ENCODE measurements around the gene PRDM13.
A peak's percentile ranks its signal among the peaks of the same experiment; 100 is the strongest.

DNA sequence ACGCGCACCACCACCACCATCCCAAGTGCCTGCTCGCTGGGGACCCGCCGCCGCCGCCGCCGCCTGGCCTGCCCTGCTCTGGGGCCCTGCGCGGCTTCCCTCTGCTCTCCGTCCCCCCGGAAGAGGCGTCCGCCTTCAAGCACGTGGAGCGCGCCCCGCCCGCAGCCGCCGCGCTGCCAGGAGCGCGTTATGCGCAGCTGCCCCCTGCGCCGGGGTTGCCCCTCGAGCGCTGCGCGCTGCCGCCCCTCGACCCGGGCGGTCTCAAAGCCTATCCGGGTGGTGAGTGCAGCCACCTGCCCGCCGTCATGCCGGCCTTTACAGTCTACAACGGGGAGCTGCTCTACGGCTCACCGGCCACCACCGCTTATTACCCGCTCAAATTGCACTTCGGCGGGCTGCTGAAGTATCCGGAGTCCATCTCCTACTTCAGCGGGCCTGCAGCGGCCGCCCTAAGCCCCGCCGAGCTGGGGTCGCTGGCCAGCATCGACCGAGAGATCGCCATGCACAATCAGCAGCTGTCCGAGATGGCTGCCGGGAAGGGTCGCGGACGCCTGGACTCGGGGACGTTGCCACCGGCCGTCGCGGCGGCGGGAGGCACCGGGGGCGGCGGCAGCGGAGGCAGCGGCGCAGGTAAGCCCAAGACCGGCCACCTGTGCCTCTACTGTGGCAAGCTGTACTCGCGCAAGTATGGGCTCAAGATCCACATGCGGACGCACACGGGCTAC lies 7.2 kb downstream of the PRDM13 start:
- TF ChIP-seq, protein P1, sequence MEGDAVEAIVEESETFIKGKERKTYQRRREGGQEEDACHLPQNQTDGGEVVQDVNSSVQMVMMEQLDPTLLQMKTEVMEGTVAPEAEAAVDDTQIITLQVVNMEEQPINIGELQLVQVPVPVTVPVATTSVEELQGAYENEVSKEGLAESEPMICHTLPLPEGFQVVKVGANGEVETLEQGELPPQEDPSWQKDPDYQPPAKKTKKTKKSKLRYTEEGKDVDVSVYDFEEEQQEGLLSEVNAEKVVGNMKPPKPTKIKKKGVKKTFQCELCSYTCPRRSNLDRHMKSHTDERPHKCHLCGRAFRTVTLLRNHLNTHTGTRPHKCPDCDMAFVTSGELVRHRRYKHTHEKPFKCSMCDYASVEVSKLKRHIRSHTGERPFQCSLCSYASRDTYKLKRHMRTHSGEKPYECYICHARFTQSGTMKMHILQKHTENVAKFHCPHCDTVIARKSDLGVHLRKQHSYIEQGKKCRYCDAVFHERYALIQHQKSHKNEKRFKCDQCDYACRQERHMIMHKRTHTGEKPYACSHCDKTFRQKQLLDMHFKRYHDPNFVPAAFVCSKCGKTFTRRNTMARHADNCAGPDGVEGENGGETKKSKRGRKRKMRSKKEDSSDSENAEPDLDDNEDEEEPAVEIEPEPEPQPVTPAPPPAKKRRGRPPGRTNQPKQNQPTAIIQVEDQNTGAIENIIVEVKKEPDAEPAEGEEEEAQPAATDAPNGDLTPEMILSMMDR (IDR thresholded peaks at IDR 0.05), result peak; percentile 61
- no peak for TF ChIP-seq ZFX (IDR thresholded peaks at IDR 0.05; ENCODE audit: borderline replicate concordance)
